IMR-90 (cell line): ENCODE results near the gene SCIN. TPM values are rescaled to one million over a fixed set of nuclear protein-coding genes. Genes with fewer than 3 reads are reported as not detected.

ENCODE experiments used
- ATAC-seq: fragments of 200-7000 bp; cut with Tn5 transposase; 2 replicates; pipeline ENCODE4 v1.9.1; 2020; ENCODE audit warnings: low read depth, mild to moderate bottlenecking, moderate library complexity
- BruUV-seq: library from RNA; stranded (reverse); fragments of 400-500 nt; replicated peaks from 2 replicates; lab custom pipeline; 2021; lab: Mats Ljungman, UMichigan
- CTCF ChIA-PET: fragments of 300-600 bp; formaldehyde crosslinking; extraction: SDS; loops from one replicate; lab custom pipeline; 2021; ENCODE audit warnings: antibody characterized with exemption; lab: Yijun Ruan, JAX
- POLR2A ChIA-PET: fragments of 300-600 bp; sonication (Branson Sonifier 250); formaldehyde crosslinking; loops from one replicate; lab custom pipeline; 2022; ENCODE audit warnings: antibody characterized with exemption; ENCODE audit not compliant: unreplicated experiment; lab: Charles Lee
- DNase-seq: peaks from one replicate; pipeline ENCODE4 v3.0.0; 2013
- H2AFZ ChIP-seq: replicated peaks from 2 replicates; pipeline ENCODE3; 2013; ENCODE audit warnings: low read length, mild to moderate bottlenecking; ENCODE audit not compliant: poor library complexity
- H2AK5ac ChIP-seq: 2 replicates; pipeline ENCODE4 v1.6.1; 2013; ENCODE audit warnings: low read depth, low read length, inconsistent platforms
- H2AK9ac ChIP-seq: replicated peaks from 2 replicates; pipeline ENCODE3; 2013; ENCODE audit warnings: mild to moderate bottlenecking, low read depth, low read length, moderate library complexity; ENCODE audit not compliant: poor library complexity
- H2BK120ac ChIP-seq: 2 replicates; pipeline ENCODE4 v1.6.1; 2013; ENCODE audit warnings: low read depth, low read length, inconsistent platforms
- H2BK15ac ChIP-seq: 3 replicates; pipeline ENCODE4 v1.6.1; 2013; ENCODE audit warnings: low read depth, low read length, inconsistent platforms
- H2BK20ac ChIP-seq: 2 replicates; pipeline ENCODE4 v1.6.1; 2013; ENCODE audit warnings: low read depth, mild to moderate bottlenecking, inconsistent platforms, low read length, moderate library complexity
- H2BK5ac ChIP-seq: 2 replicates; pipeline ENCODE4 v1.6.1; 2013; ENCODE audit warnings: mild to moderate bottlenecking, low read depth, low read length, inconsistent platforms; ENCODE audit not compliant: poor library complexity, severe bottlenecking
- H3K14ac ChIP-seq: replicated peaks from 2 replicates; pipeline ENCODE4 v1.6.1; 2013; ENCODE audit warnings: low read depth, low read length, inconsistent platforms
- H3K18ac ChIP-seq: 2 replicates; pipeline ENCODE4 v1.6.1; 2013; ENCODE audit warnings: low read depth, low read length, control low read depth
- H3K23ac ChIP-seq: 2 replicates; pipeline ENCODE4 v1.6.1; 2013; ENCODE audit warnings: low read depth, low read length, inconsistent platforms
- H3K27ac ChIP-seq: 2 replicates; pipeline ENCODE4 v1.5.1; 2013; ENCODE audit warnings: mild to moderate bottlenecking, control low read depth, low read length; ENCODE audit not compliant: insufficient read depth
- H3K27me3 ChIP-seq: 2 replicates; pipeline ENCODE4 v1.6.1; 2013; ENCODE audit warnings: low read length; ENCODE audit not compliant: control insufficient read depth, insufficient read depth
- H3K36me3 ChIP-seq: 2 replicates; pipeline ENCODE4 v1.6.1; 2013; ENCODE audit warnings: low read length, mixed read lengths; ENCODE audit not compliant: control insufficient read depth, insufficient read depth
- H3K4ac ChIP-seq: 2 replicates; pipeline ENCODE4 v1.6.1; 2013; ENCODE audit warnings: low read depth, low read length, inconsistent platforms
- H3K4me1 ChIP-seq: 2 replicates; pipeline ENCODE4 v1.6.1; 2013; ENCODE audit warnings: low read length, mixed read lengths; ENCODE audit not compliant: control insufficient read depth, insufficient read depth
- H3K4me2 ChIP-seq: 2 replicates; pipeline ENCODE4 v1.6.1; 2013; ENCODE audit warnings: low read depth, mild to moderate bottlenecking, control low read depth, low read length, moderate library complexity
- H3K4me3 ChIP-seq: 2 replicates; pipeline ENCODE4 v1.5.1; 2013; ENCODE audit warnings: low read depth, mild to moderate bottlenecking, control low read depth, low read length, moderate library complexity; ENCODE audit not compliant: insufficient read depth
- H3K56ac ChIP-seq: 2 replicates; pipeline ENCODE4 v1.6.1; 2013; ENCODE audit warnings: low read length, inconsistent platforms; ENCODE audit not compliant: insufficient read depth; ENCODE audit errors: extremely low read depth
- H3K79me1 ChIP-seq, 2 experiments: 2 replicates each; pipeline ENCODE4 v1.6.1; 2013; ENCODE audit warnings: low read length in 2 of 2, inconsistent platforms in 1 of 2, low read depth in 1 of 2
- H3K9ac ChIP-seq: 2 replicates; pipeline ENCODE4 v1.6.1; 2013; ENCODE audit warnings: low read depth, low read length, control low read depth
- H3K9me1 ChIP-seq: 2 replicates; pipeline ENCODE4 v1.6.1; 2013; ENCODE audit warnings: low read length, inconsistent platforms; ENCODE audit not compliant: insufficient read depth
- H3K9me3 ChIP-seq: 2 replicates; pipeline ENCODE4 v1.6.1; 2013; ENCODE audit warnings: low read length; ENCODE audit not compliant: control insufficient read depth, insufficient read depth
- H4K20me1 ChIP-seq: 2 replicates; pipeline ENCODE4 v1.6.1; 2013; ENCODE audit warnings: low read length, inconsistent platforms; ENCODE audit not compliant: insufficient read depth
- H4K5ac ChIP-seq: 2 replicates; pipeline ENCODE4 v1.6.1; 2013; ENCODE audit warnings: mild to moderate bottlenecking, low read depth, low read length, control low read depth
- H4K8ac ChIP-seq, 2 experiments: 2 replicates each; pipeline ENCODE4 v1.6.1; 2013; ENCODE audit warnings: low read depth in 2 of 2, low read length in 2 of 2, control low read depth in 1 of 2, inconsistent platforms in 1 of 2
- H4K91ac ChIP-seq: 2 replicates; pipeline ENCODE4 v1.6.1; 2013; ENCODE audit warnings: low read depth, low read length, inconsistent platforms; ENCODE audit not compliant: insufficient read depth
- CTCF ChIP-seq: conservative IDR thresholded peaks from 2 replicates; pipeline ENCODE4 v1.5.1; 2012; ENCODE audit warnings: mild to moderate bottlenecking, low read depth, low read length, improper control_type of control experiment
- MXI1 ChIP-seq: IDR thresholded peaks from 2 replicates; pipeline ENCODE4 v1.6.1; 2012; ENCODE audit warnings: low read depth, mild to moderate bottlenecking, low read length, moderate library complexity, borderline replicate concordance
- RAD21 ChIP-seq: IDR thresholded peaks from 2 replicates; pipeline ENCODE4 v1.6.1; 2012; ENCODE audit warnings: low read length, improper control_type of control experiment
- SMC3 ChIP-seq: fragments of 150-350 bp; IDR thresholded peaks from 2 replicates; pipeline ENCODE4 v1.6.1; 2016; ENCODE audit warnings: low read depth, mild to moderate bottlenecking, antibody characterized with exemption, low read length, moderate library complexity
- WGBS, 2 experiments: methylation state at CpG; one replicate each; pipeline versions ENCODE4 v1.1.5 to v1.1.7; 2013; ENCODE audit warnings: missing lambda C conversion rate in 2 of 2; ENCODE audit not compliant: insufficient read length in 1 of 2; ENCODE audit errors: extremely low coverage in 2 of 2; 5-methylcytosine and 5-hydroxymethylcytosine counted together
- dilution Hi-C: fragments of 300-500 bp; cut with HindIII; formaldehyde crosslinking; loops from one replicate; pipeline ENCODE4 v1.14.3; 2018; ENCODE audit warnings: low sequenced_read_pairs; ENCODE audit not compliant: unreplicated experiment
- in situ Hi-C: fragments of 300-500 bp; cut with MboI; formaldehyde crosslinking; loops from 3 replicates; pipeline ENCODE4 v1.14.3; 2019; ENCODE audit warnings: low sequenced_read_pairs, inconsistent platforms, mixed read lengths
- intact Hi-C: fragments of 100-400 bp; cut with micrococcal nuclease; formaldehyde crosslinking; loops from 2 replicates; pipeline ENCODE4 v1.10.0; 2022
- polyA plus RNA-seq, 3 experiments: library from polyadenylated mRNA; depleted of rRNA; stranded (reverse); fragments of >200 nt; gene quantifications; 2 replicates each; pipeline ENCODE4 v1.2.3, GENCODE V29; 2012; ENCODE audit warnings: low replicate concordance in 1 of 3
- total RNA-seq: library from RNA; depleted of rRNA; stranded (reverse); fragments of >200 nt; gene quantifications from 2 replicates; pipeline ENCODE4 v1.2.3, GENCODE V29; 2012

SCIN gene
- total and polyA plus RNA-seq, 2 of the 4 experiments (the other 2 are of a cell fraction) = under 0.01 to 0.05 TPM

- Histone ChIP-seq H3K9me1 (no peaks in the 10 kb centered on the region), H3K4me2 (no peak overlapping the region; the same call in 1 of the 2 replicates), H3K27ac (no peak overlapping the region), H4K5ac (no peak overlapping the region), H3K4me1 (no peaks in the 10 kb centered on the region; the same call in 1 of the 2 replicates), H3K14ac (no peak overlapping the region), H4K8ac (no peak overlapping the region), H3K4ac (no peak overlapping the region), H2BK120ac (no peak overlapping the region), H4K91ac (no peak overlapping the region), H4K20me1 (no peaks in the 10 kb centered on the region), H2AFZ (no peak overlapping the region), H3K79me1 (no peaks in the 10 kb centered on the region), H2BK5ac (no peak overlapping the region), H3K9me3 (no peaks in the 10 kb centered on the region), H2AK5ac (no peak overlapping the region), H2BK20ac (no peak overlapping the region), H3K23ac (no peak overlapping the region), H3K27me3 (peaks cover 8% of the 10 kb centered on the region), H3K9ac (no peak overlapping the region), H3K56ac (no peak overlapping the region), H3K4me3 (no peak overlapping the region), H3K36me3 (no peaks in the 10 kb centered on the region), H2AK9ac (no peak overlapping the region), H3K18ac (no peak overlapping the region), H2BK15ac (no peak overlapping the region)
- no TSS peak for BruUV-seq
- WGBS, 2 experiments = no CpG with 5 or more reads among the region's 1 CpG
- ATAC-seq (peak; percentile 85), DNase-seq (peak; percentile 31)
- TF ChIP-seq RAD21 (peak; percentile 78), CTCF (peak; percentile 82), MXI1 (no peak), SMC3 (peak; percentile 79)
- dilution Hi-C loops = no loop called here
- CTCF ChIA-PET = interaction anchor here (0.7 to 4.4 kb wide), 12 partner anchors 10 to 105 kb away, joined by 3 to 42 read pairs (median 5); no protein-coding TSS in a partner anchor
- intact Hi-C loops = loop anchor here (1.0 kb wide), 1 partner anchor 99 kb away; no protein-coding TSS in a partner anchor
- in situ Hi-C loops = no loop called here
- POLR2A ChIA-PET = no interaction called here
Observed at GRCh38 chr7:12623885-12624498, 53.5 kb downstream of the SCIN start.
